Esophagus squamous epithelium (tissue), 5 donors: ENCODE data around the gene SIRPA. TPM values are rescaled to one million over a fixed set of nuclear protein-coding genes. Genes with fewer than 3 reads are reported as not detected.
A peak's percentile ranks its signal among the peaks of the same experiment; 100 is the strongest.

Source experiments
- DNase-seq: peaks from one replicate; lab custom pipeline; 2025; lab: John Stamatoyannopoulos, UW
- H3K27ac ChIP-seq, 4 donors: fragments of 200-600 bp; sonication (generic); one replicate each; pipeline ENCODE4 v1.5.1; 2016 to 2019; ENCODE audit warnings: mild to moderate bottlenecking in 1 of 4
- H3K27me3 ChIP-seq, 4 donors: fragments of 200-600 bp; sonication (generic); 1 replicate in 3 of 4; 2 replicates in 1 of 4; pipeline versions ENCODE4 v1.5.1 to v1.6.0; 2017 to 2021; ENCODE audit warnings: antibody characterized with exemption in 1 of 4
- H3K36me3 ChIP-seq, 3 donors: fragments of 200-600 bp; sonication (generic); one replicate each; pipeline ENCODE4 v1.5.1; 2016 to 2019
- H3K4me1 ChIP-seq, 3 donors: fragments of 200-600 bp; sonication (generic); one replicate each; pipeline ENCODE4 v1.5.1; 2017 to 2019
- H3K4me3 ChIP-seq, 4 donors: fragments of 200-600 bp; sonication (generic); 1 replicate in 3 of 4; 2 replicates in 1 of 4; pipeline ENCODE4 v1.5.1; 2016 to 2019; ENCODE audit warnings: mild to moderate bottlenecking in 2 of 4, moderate library complexity in 1 of 4
- H3K9me3 ChIP-seq, 3 donors: fragments of 200-600 bp; sonication (generic); one replicate each; pipeline ENCODE4 v1.5.1; 2016 to 2019
- CTCF ChIP-seq, 6 experiments: fragments of 450-650 bp in 4 of 6; fragments of 200-600 bp in 2 of 6; sonication (generic) in 2 of 6; IDR thresholded peaks; one replicate each; pipeline ENCODE4 v1.5.1; 2016 to 2019; ENCODE audit warnings: antibody characterized with exemption in 6 of 6, mild to moderate bottlenecking in 4 of 6, moderate library complexity in 4 of 6
- POLR2A ChIP-seq, 4 donors: fragments of 450-650 bp; IDR thresholded peaks; one replicate each; pipeline ENCODE4 v1.6.1; 2017; ENCODE audit warnings: antibody characterized with exemption in 4 of 4, mild to moderate bottlenecking in 4 of 4, moderate library complexity in 3 of 4
- whole genome bisulfite sequencing, 2 donors: methylation state at CpG; one replicate each; pipeline ENCODE4 v1.1.5; 2018; 5-methylcytosine and 5-hydroxymethylcytosine counted together
- intact Hi-C: fragments of 100-400 bp; cut with DNase I; formaldehyde crosslinking; loops from one replicate; pipeline ENCODE4 v1.15.0; 2022
- total RNA-seq, 4 donors: library from RNA; depleted of rRNA; stranded (reverse); fragments of >200 nt; gene quantifications; one replicate each; pipeline ENCODE4 v1.1.0, GENCODE V29; 2016
- donor health status: DM: yes; HTN: yes; CAD: no.

SIRPA gene
- total RNA-seq = 10 to 100 TPM in 3 of 4 donors, 1 to 10 TPM in 1; 9.3 to 23.4 (median 20.1) TPM

GRCh38 chr20:1894951-1895673 is at the start of gene SIRPA:
Gene SIRPA (plus strand): TSS chr20:1895407. CDS start chr20:1895448, 41 bp downstream.
- DNase-seq = no peak
- H3K36me3 ChIP-seq = no peaks in the 10 kb centered on the region
- H3K9me3 ChIP-seq = no peaks in the 10 kb centered on the region
- intact Hi-C loops = loop anchor here (5.0 to 10.0 kb wide), 2 partner anchors 42 to 90 kb away; no protein-coding TSS in a partner anchor
- H3K27me3 ChIP-seq = peaks cover 0 to 5% (median 0%) of the 10 kb centered on the region in 4 donors
- peak within 1 kb of the TSS; percentile 48 to 74 (median 68) for H3K4me3 ChIP-seq
- no peak for TF ChIP-seq CTCF (IDR thresholded peaks at IDR 0.05)
- peak in 2 of 4 donors; percentile 11 to 16 for TF ChIP-seq POLR2A (IDR thresholded peaks at IDR 0.05)
- 0% methylated on average over 7 to 18 of the region's 74 CpGs for WGBS, 2 donors
- H3K27ac ChIP-seq = peak within 1 kb of the TSS; percentile 89 to 98 (median 93)
- H3K4me1 ChIP-seq = peaks cover 32 to 86% (median 47%) of the 10 kb centered on the region in 3 donors

- no peak overlapping the region for H3K27ac ChIP-seq
- H3K9me3 ChIP-seq = no peaks in the 10 kb centered on the region
- peaks cover 7 to 28% (median 8%) of the 10 kb centered on the region in 3 donors for H3K4me1 ChIP-seq
- no peak for DNase-seq
- TF ChIP-seq POLR2A (IDR thresholded peaks at IDR 0.05) = no peak
- TF ChIP-seq CTCF (IDR thresholded peaks at IDR 0.05) = no peak
- no peak overlapping the region for H3K4me3 ChIP-seq
- no peaks in the 10 kb centered on the region for H3K27me3 ChIP-seq
- no peaks in the 10 kb centered on the region for H3K36me3 ChIP-seq
- intact Hi-C loops = no loop called here
- 75 to 90% methylated on average over 2 to 4 of the region's 7 CpGs for WGBS, 2 donors
These were observed 49.5 kb upstream of the SIRPA start for GRCh38 chr20:1845701-1846100.

GRCh38 chr20:1846341-1846740 is 48.9 kb upstream of the SIRPA start:
- Histone ChIP-seq H3K4me1 (peaks cover 2 to 22% (median 4%) of the 10 kb centered on the region in 3 donors), H3K4me3 (no peak overlapping the region), H3K27me3 (no peaks in the 10 kb centered on the region), H3K36me3 (no peaks in the 10 kb centered on the region), H3K27ac (no peak overlapping the region), H3K9me3 (no peaks in the 10 kb centered on the region)
- WGBS, 2 donors = 80 to 100% methylated on average over 1 of the region's 1 CpG
- intact Hi-C loops = no loop called here
- no peak for DNase-seq
- TF ChIP-seq CTCF (IDR thresholded peaks at IDR 0.05) = no peak
- TF ChIP-seq POLR2A (IDR thresholded peaks at IDR 0.05) = no peak

- no peak for DNase-seq
- intact Hi-C loops = no loop called here
- no peaks in the 10 kb centered on the region for H3K27me3 ChIP-seq
- no peak overlapping the region for H3K27ac ChIP-seq
- no peak overlapping the region for H3K4me3 ChIP-seq
- TF ChIP-seq CTCF (IDR thresholded peaks at IDR 0.05) (no peak), POLR2A (IDR thresholded peaks at IDR 0.05) (no peak)
- H3K36me3 ChIP-seq = no peaks in the 10 kb centered on the region
- H3K9me3 ChIP-seq = no peaks in the 10 kb centered on the region
- H3K4me1 ChIP-seq = peaks cover 0 to 17% (median 0%) of the 10 kb centered on the region in 3 donors
- 27 to 36% methylated on average over 1 of the region's 1 CpG for whole genome bisulfite sequencing, 2 donors
These were observed 48.3 kb upstream of the SIRPA start for GRCh38 chr20:1846876-1847275.

- Histone ChIP-seq H3K27ac (no peak overlapping the region), H3K4me1 (peaks cover 0 to 15% (median 0%) of the 10 kb centered on the region in 3 donors), H3K27me3 (no peaks in the 10 kb centered on the region), H3K9me3 (no peaks in the 10 kb centered on the region), H3K36me3 (no peaks in the 10 kb centered on the region), H3K4me3 (no peak overlapping the region)
- intact Hi-C loops = no loop called here
- 100% methylated on average over 2 of the region's 2 CpGs for WGBS, 2 donors
- no peak for TF ChIP-seq POLR2A (IDR thresholded peaks at IDR 0.05)
- TF ChIP-seq CTCF (IDR thresholded peaks at IDR 0.05) = no peak
- DNase-seq = no peak
These were observed 47.4 kb upstream of the SIRPA start for GRCh38 chr20:1847780-1848179.
